ENCODE data around the gene PANK4. TPM values are rescaled to one million over a fixed set of nuclear protein-coding genes. Genes with fewer than 3 reads are reported as not detected.

Gene PANK4
- polyA plus RNA-seq, 1 donor (not counting 4 experiments of a cell fraction or from before 2014, with no cell fraction given): 14.5 TPM

DNA sequence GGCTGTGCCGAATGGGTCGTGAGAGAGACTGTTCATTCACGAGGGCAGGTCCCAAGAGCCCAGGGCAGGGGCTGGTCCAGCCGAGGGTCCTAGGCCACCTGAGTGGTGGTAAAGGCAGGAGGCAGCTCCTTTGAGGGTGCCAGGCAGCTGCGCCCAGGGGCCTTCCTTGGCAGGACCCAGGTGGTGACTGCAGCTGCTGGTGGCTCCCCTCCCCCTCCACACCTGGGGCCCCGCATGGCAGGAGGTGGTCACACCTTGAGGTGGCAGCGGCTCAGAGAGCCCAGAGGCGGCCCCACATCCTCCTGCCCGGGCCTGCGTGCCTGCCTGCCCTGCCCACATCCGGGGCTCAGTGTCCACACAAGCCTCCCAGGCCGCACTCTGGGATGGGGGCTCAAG lies 60.1 kb downstream of the PANK4 start:
- no peak overlapping the region for H3K9ac ChIP-seq (ENCODE audit: control insufficient read depth, extremely low read depth, insufficient read depth, low read length)
- H3K4me1 ChIP-seq (ENCODE audit: control insufficient read depth, extremely low read depth, insufficient read depth, low read length): peaks cover 23% of the 10 kb centered on the region
- FAIRE-seq (no peak), DNase-seq (ENCODE audit: low read depth, low spot score) (no peak)
- H3K4me2 ChIP-seq (ENCODE audit: control insufficient read depth, extremely low read depth, insufficient read depth, low read depth, low read length): no peak overlapping the region
- peaks cover 5% of the 10 kb centered on the region for H3K9me1 ChIP-seq (ENCODE audit: control insufficient read depth, extremely low read depth, insufficient read depth, low read length)
- no peak overlapping the region for H2AFZ ChIP-seq (ENCODE audit: control insufficient read depth, low read length)
- H3K9me3 ChIP-seq (ENCODE audit: control insufficient read depth, low read depth, low read length): no peaks in the 10 kb centered on the region
- H4K20me1 ChIP-seq (ENCODE audit: control insufficient read depth, extremely low read depth, insufficient read depth, low read length): peaks cover 60% of the 10 kb centered on the region
- TF ChIP-seq EZH2 (IDR thresholded peaks at IDR 0.05; ENCODE audit: low read length): no peak
- H3K4me3 ChIP-seq (ENCODE audit: control insufficient read depth in 2 of 3, extremely low read depth in 1 of 3, insufficient read depth in 2 of 3, low read depth in 1 of 3, low read length in 3 of 3): no peak overlapping the region
- peaks cover 8 to 12% of the 10 kb centered on the region in 2 experiments for H3K36me3 ChIP-seq (ENCODE audit: control insufficient read depth in 2 of 2, extremely low read depth in 1 of 2, insufficient read depth in 2 of 2, low read length in 2 of 2)
- H3K27me3 ChIP-seq (ENCODE audit: control insufficient read depth, extremely low read depth, insufficient read depth, low read length): no peaks in the 10 kb centered on the region
- H3K79me2 ChIP-seq (ENCODE audit: control insufficient read depth, insufficient read depth, low read length): peaks cover 93% of the 10 kb centered on the region
- dilution Hi-C loops (cut with MboI; ENCODE audit: extremely low pct_ligation_motif_present, low sequenced_read_pairs): no loop called here
- H3K27ac ChIP-seq (ENCODE audit: control insufficient read depth, insufficient read depth, low read length): no peak overlapping the region

DNA sequence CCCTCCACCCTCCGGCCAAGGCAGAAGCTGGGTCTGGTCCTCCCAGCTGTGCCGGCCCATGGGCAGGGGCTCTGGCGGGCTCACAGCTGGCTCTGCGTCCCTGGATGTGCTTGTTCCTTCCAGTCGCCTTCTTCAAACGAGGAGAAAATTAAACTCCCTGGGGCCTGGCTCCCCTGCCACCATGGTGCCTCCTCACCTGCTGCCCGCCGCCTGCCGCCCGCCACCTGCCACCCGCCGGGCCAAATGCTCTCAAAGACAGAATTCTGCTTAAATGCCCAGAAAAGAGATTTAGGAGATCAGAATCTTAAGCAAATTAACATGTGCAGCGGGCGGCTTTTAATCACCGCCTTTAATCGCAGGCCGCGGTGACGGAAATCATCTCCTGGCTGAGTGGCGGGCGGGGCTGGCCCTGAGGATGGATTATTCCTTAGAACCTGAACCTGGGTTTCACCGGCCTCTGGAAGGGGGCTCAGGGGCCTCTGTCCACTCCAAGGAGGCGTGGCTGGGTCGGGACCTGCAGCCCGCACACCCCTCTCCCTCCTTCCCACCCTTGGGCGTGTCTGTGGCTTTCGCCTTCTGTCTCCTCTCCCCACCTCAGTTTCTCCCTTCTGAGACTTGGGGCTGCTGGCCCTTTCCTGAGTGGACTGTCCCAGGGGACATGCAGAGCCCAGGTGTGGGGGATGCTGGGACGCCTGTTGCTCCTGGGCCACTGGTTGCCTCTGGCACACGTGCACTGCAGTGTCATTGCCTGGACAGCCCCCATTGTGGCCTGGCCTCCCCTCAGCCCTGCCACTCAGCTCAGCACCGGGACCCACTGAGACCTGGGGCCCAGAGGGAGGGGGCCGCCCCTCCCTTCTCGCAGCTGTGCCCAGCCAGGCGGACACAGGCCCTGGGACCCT lies 60.8 kb downstream of the PANK4 start:
- Histone ChIP-seq H4K20me1 (ENCODE audit: control insufficient read depth, extremely low read depth, insufficient read depth, low read length) (peaks cover 64% of the 10 kb centered on the region), H3K9me1 (ENCODE audit: control insufficient read depth, extremely low read depth, insufficient read depth, low read length) (peaks cover 5% of the 10 kb centered on the region), H3K4me1 (ENCODE audit: control insufficient read depth, extremely low read depth, insufficient read depth, low read length) (peaks cover 23% of the 10 kb centered on the region), H3K27ac (ENCODE audit: control insufficient read depth, insufficient read depth, low read length) (no peak overlapping the region), H3K36me3 (ENCODE audit: control insufficient read depth in 2 of 2, extremely low read depth in 1 of 2, insufficient read depth in 2 of 2, low read length in 2 of 2) (peaks cover 8 to 12% of the 10 kb centered on the region in 2 experiments), H3K9me3 (ENCODE audit: control insufficient read depth, low read depth, low read length) (no peaks in the 10 kb centered on the region), H3K79me2 (ENCODE audit: control insufficient read depth, insufficient read depth, low read length) (peaks cover 93% of the 10 kb centered on the region), H3K4me2 (ENCODE audit: control insufficient read depth, extremely low read depth, insufficient read depth, low read depth, low read length) (no peak overlapping the region), H3K4me3 (ENCODE audit: control insufficient read depth in 2 of 3, extremely low read depth in 1 of 3, insufficient read depth in 2 of 3, low read depth in 1 of 3, low read length in 3 of 3) (no peak overlapping the region), H2AFZ (ENCODE audit: control insufficient read depth, low read length) (no peak overlapping the region), H3K27me3 (ENCODE audit: control insufficient read depth, extremely low read depth, insufficient read depth, low read length) (no peaks in the 10 kb centered on the region), H3K9ac (ENCODE audit: control insufficient read depth, extremely low read depth, insufficient read depth, low read length) (no peak overlapping the region)
- dilution Hi-C loops (cut with MboI; ENCODE audit: extremely low pct_ligation_motif_present, low sequenced_read_pairs): no loop called here
- TF ChIP-seq EZH2 (IDR thresholded peaks at IDR 0.05; ENCODE audit: low read length): no peak
- TF ChIP-seq, protein P1, sequence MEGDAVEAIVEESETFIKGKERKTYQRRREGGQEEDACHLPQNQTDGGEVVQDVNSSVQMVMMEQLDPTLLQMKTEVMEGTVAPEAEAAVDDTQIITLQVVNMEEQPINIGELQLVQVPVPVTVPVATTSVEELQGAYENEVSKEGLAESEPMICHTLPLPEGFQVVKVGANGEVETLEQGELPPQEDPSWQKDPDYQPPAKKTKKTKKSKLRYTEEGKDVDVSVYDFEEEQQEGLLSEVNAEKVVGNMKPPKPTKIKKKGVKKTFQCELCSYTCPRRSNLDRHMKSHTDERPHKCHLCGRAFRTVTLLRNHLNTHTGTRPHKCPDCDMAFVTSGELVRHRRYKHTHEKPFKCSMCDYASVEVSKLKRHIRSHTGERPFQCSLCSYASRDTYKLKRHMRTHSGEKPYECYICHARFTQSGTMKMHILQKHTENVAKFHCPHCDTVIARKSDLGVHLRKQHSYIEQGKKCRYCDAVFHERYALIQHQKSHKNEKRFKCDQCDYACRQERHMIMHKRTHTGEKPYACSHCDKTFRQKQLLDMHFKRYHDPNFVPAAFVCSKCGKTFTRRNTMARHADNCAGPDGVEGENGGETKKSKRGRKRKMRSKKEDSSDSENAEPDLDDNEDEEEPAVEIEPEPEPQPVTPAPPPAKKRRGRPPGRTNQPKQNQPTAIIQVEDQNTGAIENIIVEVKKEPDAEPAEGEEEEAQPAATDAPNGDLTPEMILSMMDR (optimal IDR thresholded peaks at IDR 0.05 in 1 of 3, IDR thresholded peaks at IDR 0.05 in 1 of 3, conservative IDR thresholded peaks at IDR 0.05 in 1 of 3; ENCODE audit: extremely low read depth in 1 of 3, insufficient read depth in 2 of 3, low read length in 3 of 3): no peak
- no peak for FAIRE-seq
- DNase-seq (ENCODE audit: low read depth, low spot score): no peak

Measured in keratinocyte (primary cell).